H9 (cell line): Measurements from ENCODE around the gene MAPK4. TPM values are rescaled to one million over a fixed set of nuclear protein-coding genes. Genes with fewer than 3 reads are reported as not detected.

Experiments
- DNase-seq: peaks from one replicate; pipeline ENCODE4 v3.0.0-alpha.2; 2017
- H2AFZ ChIP-seq: one replicate; pipeline ENCODE4 v1.6.1; 2013; ENCODE audit warnings: mild to moderate bottlenecking, low read length, control low read depth, moderate library complexity
- H2AK5ac ChIP-seq: 2 replicates; pipeline ENCODE4 v1.6.1; 2013; ENCODE audit warnings: low read length, control low read depth, mixed read lengths; ENCODE audit not compliant: insufficient read length
- H2BK120ac ChIP-seq: one replicate; pipeline ENCODE4 v1.6.1; 2013; ENCODE audit warnings: low read depth, mild to moderate bottlenecking, low read length, control low read depth, inconsistent platforms; ENCODE audit not compliant: poor library complexity, severe bottlenecking
- H2BK12ac ChIP-seq: 2 replicates; pipeline ENCODE4 v1.6.1; 2013; ENCODE audit warnings: low read length, control low read depth, mixed read lengths, low read depth; ENCODE audit not compliant: insufficient read length
- H2BK15ac ChIP-seq: 2 replicates; pipeline ENCODE4 v1.6.1; 2013; ENCODE audit warnings: low read depth, low read length, control low read depth
- H2BK20ac ChIP-seq: one replicate; pipeline ENCODE4 v1.6.1; 2013; ENCODE audit warnings: low read depth, mild to moderate bottlenecking, low read length, control low read depth, inconsistent platforms; ENCODE audit not compliant: poor library complexity, severe bottlenecking
- H2BK5ac ChIP-seq: 2 replicates; pipeline ENCODE4 v1.6.1; 2013; ENCODE audit warnings: low read length, control low read depth, mixed read lengths; ENCODE audit not compliant: insufficient read length
- H3K14ac ChIP-seq: 2 replicates; pipeline ENCODE4 v1.6.1; 2013; ENCODE audit warnings: low read length, control low read depth; ENCODE audit not compliant: insufficient read depth
- H3K18ac ChIP-seq: 2 replicates; pipeline ENCODE4 v1.6.1; 2013; ENCODE audit warnings: low read depth, mild to moderate bottlenecking, mixed read lengths, low read length, control low read depth; ENCODE audit not compliant: insufficient read length
- H3K23ac ChIP-seq: 2 replicates; pipeline ENCODE4 v1.6.1; 2013; ENCODE audit warnings: low read length, control low read depth, mixed read lengths, low read depth; ENCODE audit not compliant: insufficient read length
- H3K23me2 ChIP-seq: 2 replicates; pipeline ENCODE4 v1.6.1; 2013; ENCODE audit warnings: low read depth, mild to moderate bottlenecking, mixed read lengths, low read length, control low read depth; ENCODE audit not compliant: insufficient read length, poor library complexity, severe bottlenecking
- H3K27ac ChIP-seq: 2 replicates; pipeline ENCODE4 v1.5.1; 2013; ENCODE audit warnings: low read length, control low read depth, mixed read lengths, low read depth; ENCODE audit not compliant: insufficient read length
- H3K27me3 ChIP-seq: 2 replicates; pipeline ENCODE4 v1.6.1; 2013; ENCODE audit warnings: low read length, control low read depth, inconsistent platforms; ENCODE audit not compliant: insufficient read depth
- H3K4ac ChIP-seq: 2 replicates; pipeline ENCODE4 v1.6.1; 2013; ENCODE audit warnings: low read depth, mild to moderate bottlenecking, control low read depth, inconsistent platforms, low read length, moderate library complexity
- H3K4me1 ChIP-seq: 2 replicates; pipeline ENCODE4 v1.6.1; 2013; ENCODE audit warnings: low read length, control low read depth, inconsistent platforms; ENCODE audit not compliant: insufficient read depth
- H3K4me2 ChIP-seq: 2 replicates; pipeline ENCODE4 v1.6.1; 2013; ENCODE audit warnings: low read length, control low read depth, mixed read lengths; ENCODE audit not compliant: insufficient read length, insufficient read depth
- H3K56ac ChIP-seq: 2 replicates; pipeline ENCODE4 v1.6.1; 2013; ENCODE audit warnings: low read depth, mild to moderate bottlenecking, mixed read lengths, low read length, control low read depth; ENCODE audit not compliant: insufficient read length
- H3K79me1 ChIP-seq: 2 replicates; pipeline ENCODE4 v1.6.1; 2013; ENCODE audit warnings: low read depth, mild to moderate bottlenecking, moderate library complexity, low read length, control low read depth, inconsistent platforms; ENCODE audit not compliant: insufficient read depth, poor library complexity, severe bottlenecking
- H3K79me2 ChIP-seq: 2 replicates; pipeline ENCODE4 v1.6.1; 2013; ENCODE audit warnings: low read length, control low read depth, inconsistent platforms; ENCODE audit not compliant: insufficient read depth
- H3K9ac ChIP-seq: 2 replicates; pipeline ENCODE4 v1.6.1; 2013; ENCODE audit warnings: low read length, control low read depth, mixed read lengths; ENCODE audit not compliant: insufficient read length; ENCODE audit errors: extremely low read depth
- H3K9me3 ChIP-seq: one replicate; pipeline ENCODE4 v1.6.1; 2013; ENCODE audit warnings: low read depth, low read length, inconsistent platforms; ENCODE audit not compliant: control insufficient read depth
- H3T11ph ChIP-seq: one replicate; pipeline ENCODE4 v1.6.1; 2013; ENCODE audit warnings: mild to moderate bottlenecking, low read length, control low read depth, inconsistent platforms
- H4K20me1 ChIP-seq: one replicate; pipeline ENCODE4 v1.6.1; 2013; ENCODE audit not compliant: control insufficient read depth, insufficient read length, insufficient read depth
- H4K5ac ChIP-seq: 2 replicates; pipeline ENCODE4 v1.6.1; 2013; ENCODE audit warnings: low read depth, mild to moderate bottlenecking, mixed read lengths, low read length, control low read depth; ENCODE audit not compliant: insufficient read length
- H4K8ac ChIP-seq: replicated peaks from 2 replicates; pipeline ENCODE4 v1.6.1; 2013; ENCODE audit warnings: low read length, control low read depth, mixed read lengths, low read depth; ENCODE audit not compliant: insufficient read length
- H4K91ac ChIP-seq: 2 replicates; pipeline ENCODE4 v1.6.1; 2013; ENCODE audit warnings: low read depth, mild to moderate bottlenecking, moderate library complexity, mixed read lengths, low read length, control low read depth; ENCODE audit not compliant: insufficient read length
- H3K27ac Mint-ChIP-seq, 3 experiments: 2 replicates in 2 of 3; 3 replicates in 1 of 3; pipeline ENCODE4 v1.8.0; 2020 to 2021; ENCODE audit warnings: mixed read lengths in 3 of 3, mild to moderate bottlenecking in 1 of 3, moderate library complexity in 1 of 3
- H3K27me3 Mint-ChIP-seq: 2 replicates; pipeline ENCODE4 v1.8.0; 2021; ENCODE audit warnings: low read depth, mild to moderate bottlenecking, moderate library complexity, mixed read lengths
- H3K36me3 Mint-ChIP-seq, 3 experiments: 2 replicates in 2 of 3; 3 replicates in 1 of 3; pipeline ENCODE4 v1.8.0; 2020 to 2021; ENCODE audit warnings: low read depth in 3 of 3, mixed read lengths in 3 of 3; ENCODE audit not compliant: insufficient read depth in 1 of 3
- H3K4me1 Mint-ChIP-seq, 2 experiments: 2 replicates each; pipeline ENCODE4 v1.8.0; 2020; ENCODE audit warnings: mixed read lengths in 2 of 2
- H3K4me3 Mint-ChIP-seq, 2 experiments: 2 replicates in 1 of 2; 3 replicates in 1 of 2; pipeline ENCODE4 v1.8.0; 2020 to 2021; ENCODE audit warnings: mild to moderate bottlenecking in 2 of 2, mixed read lengths in 2 of 2, moderate library complexity in 1 of 2
- H3K9me3 Mint-ChIP-seq, 2 experiments: 2 replicates in 1 of 2; 3 replicates in 1 of 2; pipeline ENCODE4 v1.8.0; 2020; ENCODE audit warnings: mild to moderate bottlenecking in 2 of 2, mixed read lengths in 2 of 2, moderate library complexity in 1 of 2
- WGBS: extraction: QIAGEN DNeasy Blood & Tissue Kit; methylation state at CpG from one replicate; pipeline ENCODE4 v1.1.7; 2013; ENCODE audit warnings: missing lambda C conversion rate, low lambda C conversion rate, mixed read lengths; ENCODE audit not compliant: insufficient read length; ENCODE audit errors: extremely low coverage; 5-methylcytosine and 5-hydroxymethylcytosine counted together
- total RNA-seq: library from RNA; stranded (reverse); gene quantifications from 2 replicates; pipeline ENCODE4 v1.2.1, GENCODE V29; 2021
- TF ChIP-seq, protein P1 (sequence below): fragments of 200-600 bp; sonication (generic); conservative IDR thresholded peaks from 3 replicates; pipeline ENCODE4 v1.8.0; 2021; ENCODE audit warnings: antibody characterized with exemption, mild to moderate bottlenecking

Gene MAPK4
- total RNA-seq, 1 experiment from 2014 or later, result 1.6 TPM

- no peak overlapping the region for H3T11ph ChIP-seq
- H3K27me3 ChIP-seq, result no peaks in the 10 kb centered on the region
- no peak overlapping the region for H3K9ac ChIP-seq
- no peaks in the 10 kb centered on the region for H3K79me1 ChIP-seq
- H3K56ac ChIP-seq, result no peak overlapping the region
- no peak overlapping the region for H4K8ac ChIP-seq
- H2BK5ac ChIP-seq, result no peak overlapping the region
- no peaks in the 10 kb centered on the region for H3K4me1 ChIP-seq
- H4K20me1 ChIP-seq, result no peaks in the 10 kb centered on the region
- H3K4me3 Mint-ChIP-seq, result no peak overlapping the region
- H2AK5ac ChIP-seq, result no peak overlapping the region
- H4K5ac ChIP-seq, result no peak overlapping the region
- no peak overlapping the region for H3K27ac ChIP-seq
- no peak overlapping the region for H4K91ac ChIP-seq
- no peak overlapping the region for H2BK120ac ChIP-seq
- H3K4me1 Mint-ChIP-seq, result peaks cover 11 to 15% of the 10 kb centered on the region in 2 experiments
- H3K27me3 Mint-ChIP-seq, result peaks cover 6% of the 10 kb centered on the region
- H2BK12ac ChIP-seq, result no peak overlapping the region
- peaks cover 0 to 4% (median 3%) of the 10 kb centered on the region in 3 experiments; a peak in 4 of 7 replicates for H3K36me3 Mint-ChIP-seq
- H3K9me3 ChIP-seq, result no peaks in the 10 kb centered on the region
- no peak overlapping the region for H3K4me2 ChIP-seq
- no CpG with 5 or more reads among the region's 3 CpGs for WGBS
- H2BK15ac ChIP-seq, result no peak overlapping the region
- TF ChIP-seq, protein P1, sequence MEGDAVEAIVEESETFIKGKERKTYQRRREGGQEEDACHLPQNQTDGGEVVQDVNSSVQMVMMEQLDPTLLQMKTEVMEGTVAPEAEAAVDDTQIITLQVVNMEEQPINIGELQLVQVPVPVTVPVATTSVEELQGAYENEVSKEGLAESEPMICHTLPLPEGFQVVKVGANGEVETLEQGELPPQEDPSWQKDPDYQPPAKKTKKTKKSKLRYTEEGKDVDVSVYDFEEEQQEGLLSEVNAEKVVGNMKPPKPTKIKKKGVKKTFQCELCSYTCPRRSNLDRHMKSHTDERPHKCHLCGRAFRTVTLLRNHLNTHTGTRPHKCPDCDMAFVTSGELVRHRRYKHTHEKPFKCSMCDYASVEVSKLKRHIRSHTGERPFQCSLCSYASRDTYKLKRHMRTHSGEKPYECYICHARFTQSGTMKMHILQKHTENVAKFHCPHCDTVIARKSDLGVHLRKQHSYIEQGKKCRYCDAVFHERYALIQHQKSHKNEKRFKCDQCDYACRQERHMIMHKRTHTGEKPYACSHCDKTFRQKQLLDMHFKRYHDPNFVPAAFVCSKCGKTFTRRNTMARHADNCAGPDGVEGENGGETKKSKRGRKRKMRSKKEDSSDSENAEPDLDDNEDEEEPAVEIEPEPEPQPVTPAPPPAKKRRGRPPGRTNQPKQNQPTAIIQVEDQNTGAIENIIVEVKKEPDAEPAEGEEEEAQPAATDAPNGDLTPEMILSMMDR, result no peak
- no peak overlapping the region; the same call in 1 of the 2 replicates for H3K14ac ChIP-seq
- H3K4ac ChIP-seq, result no peak overlapping the region
- no peak overlapping the region; a peak in 1 of 7 replicates for H3K27ac Mint-ChIP-seq
- no peak overlapping the region for H3K23ac ChIP-seq
- DNase-seq, result no peak
- H3K23me2 ChIP-seq, result no peaks in the 10 kb centered on the region
- no peak overlapping the region for H2AFZ ChIP-seq
- no peaks in the 10 kb centered on the region for H3K79me2 ChIP-seq
- no peaks in the 10 kb centered on the region; a peak in 1 of 5 replicates for H3K9me3 Mint-ChIP-seq
- no peak overlapping the region for H3K18ac ChIP-seq
- H2BK20ac ChIP-seq, result no peak overlapping the region
Measured at GRCh38 chr18:50624981-50625380, 65.1 kb downstream of the MAPK4 start.
